K562 (cell line): ENCODE results near the gene OR2V2. TPM values are rescaled to one million over a fixed set of nuclear protein-coding genes. Genes with fewer than 3 reads are reported as not detected.

Source experiments
- ARID3A ChIP-seq: IDR thresholded peaks from 2 replicates; pipeline ENCODE4 v1.6.1; 2012; ENCODE audit warnings: low read depth, low read length, improper control_type of control experiment, borderline replicate concordance
- CXXC5 ChIP-seq: fragments of 250-450 bp; sonication (Bioruptor Pico); IDR thresholded peaks from 2 replicates; pipeline ENCODE4 v1.8.0; 2022; ENCODE audit warnings: inconsistent platforms, mild to moderate bottlenecking, moderate library complexity
- DPF2 ChIP-seq: fragments of 450-650 bp; IDR thresholded peaks from 2 replicates; pipeline ENCODE4 v1.6.1; 2016
- ETS2 ChIP-seq: IDR thresholded peaks from 2 replicates; pipeline ENCODE4 v1.6.1; 2016; ENCODE audit warnings: borderline replicate concordance, missing genetic modification characterization, mild to moderate bottlenecking, moderate library complexity, missing compliant biosample characterization; ENCODE audit not compliant: poor library complexity, severe bottlenecking
- MIER1 ChIP-seq: fragments of 450-650 bp; IDR thresholded peaks from 2 replicates; pipeline ENCODE4 v1.6.1; 2016; ENCODE audit warnings: antibody characterized with exemption, mild to moderate bottlenecking, low read depth
- MTA2 ChIP-seq: fragments of 450-650 bp; IDR thresholded peaks from 2 replicates; pipeline ENCODE4 v1.6.1; 2016; ENCODE audit warnings: low read depth
- MYC ChIP-seq, 2 experiments: fragments of 250-450 bp in 1 of 2; sonication (Bioruptor Pico) in 1 of 2; IDR thresholded peaks; 2 replicates each; pipeline versions ENCODE4 v1.5.1 to v1.6.1; 2012 to 2021; ENCODE audit warnings: low read depth in 2 of 2, borderline replicate concordance in 1 of 2, improper control_type of control experiment in 1 of 2, low read length in 1 of 2, mild to moderate bottlenecking in 1 of 2, moderate library complexity in 1 of 2
- PHF8 ChIP-seq: fragments of 200-600 bp; sonication (generic); IDR thresholded peaks from 2 replicates; pipeline ENCODE4 v1.6.1; 2012; ENCODE audit warnings: mixed run types, mild to moderate bottlenecking, inconsistent platforms, low read length, moderate library complexity, borderline replicate concordance
- RAD21 ChIP-seq, 2 experiments: fragments of 250-450 bp in 1 of 2; fragments of 450-650 bp in 1 of 2; sonication (Bioruptor Pico) in 1 of 2; formaldehyde crosslinking in 1 of 2; IDR thresholded peaks in 1 of 2; conservative IDR thresholded peaks in 1 of 2; 2 replicates each; pipeline versions ENCODE4 v1.4.0 to v1.8.0; 2020 to 2022; ENCODE audit warnings: mild to moderate bottlenecking in 2 of 2, moderate library complexity in 1 of 2
- RBM34 ChIP-seq: fragments of 200-400 bp; formaldehyde crosslinking; IDR thresholded peaks from 2 replicates; pipeline ENCODE4 v1.6.1; 2018; ENCODE audit warnings: low read length, borderline replicate concordance; ENCODE audit not compliant: insufficient read depth
- SMAD1 ChIP-seq: fragments of 150-350 bp; IDR thresholded peaks from 2 replicates; pipeline ENCODE4 v1.6.1; 2014; ENCODE audit warnings: low read length, low read depth; ENCODE audit not compliant: partially characterized antibody
- SNIP1 ChIP-seq: fragments of 450-650 bp; IDR thresholded peaks from 2 replicates; pipeline ENCODE4 v1.7.1; 2017; ENCODE audit warnings: low read depth, mild to moderate bottlenecking
- TEAD2 ChIP-seq: fragments of 450-650 bp; IDR thresholded peaks from 2 replicates; pipeline ENCODE4 v1.6.1; 2016; ENCODE audit warnings: missing genetic modification characterization, control low read depth, missing compliant biosample characterization
- ZNF217 ChIP-seq: sonication (generic); formaldehyde crosslinking; IDR thresholded peaks from 2 replicates; pipeline ENCODE4 v1.8.0; 2022; ENCODE audit warnings: mild to moderate bottlenecking, missing genetic modification reagents
- ZNF263 ChIP-seq: sonication (generic); formaldehyde crosslinking; IDR thresholded peaks from 2 replicates; pipeline ENCODE4 v1.8.0; 2022; ENCODE audit warnings: mild to moderate bottlenecking, missing genetic modification reagents, borderline replicate concordance
- ZNF274 ChIP-seq: IDR thresholded peaks from 2 replicates; pipeline ENCODE4 v1.6.1; 2011; ENCODE audit warnings: low read depth, mild to moderate bottlenecking, low read length, moderate library complexity, borderline replicate concordance
- ZNF324 ChIP-seq: fragments of 250-450 bp; sonication (Bioruptor Pico); IDR thresholded peaks from 2 replicates; pipeline ENCODE4 v1.4.0; 2020; ENCODE audit warnings: mild to moderate bottlenecking
- ZNF395 ChIP-seq: fragments of 200-800 bp; sonication (Bioruptor generic); IDR thresholded peaks from 2 replicates; pipeline ENCODE4 v1.6.1; 2017; ENCODE audit warnings: missing genetic modification characterization, missing compliant biosample characterization
- ZNF444 ChIP-seq: fragments of 250-450 bp; sonication (Bioruptor Pico); IDR thresholded peaks from 2 replicates; pipeline ENCODE4 v1.4.0; 2020; ENCODE audit warnings: mild to moderate bottlenecking, moderate library complexity
- ZNF696 ChIP-seq: fragments of 250-450 bp; sonication (Bioruptor Pico); conservative IDR thresholded peaks from 2 replicates; pipeline ENCODE4 v1.4.0; 2020; ENCODE audit warnings: mild to moderate bottlenecking, moderate library complexity
- polyA plus RNA-seq, 8 experiments: library from polyadenylated mRNA; depleted of rRNA in 4 of 8; stranded (reverse) in 5 of 8; unstranded in 3 of 8; fragments of >200 nt; fragmentation: Nextera tagmentation in 2 of 8; fragmentation: Illumina TruSeq in 1 of 8; extraction: Ambion mirVana in 2 of 8; extraction: Trizol in 1 of 8; gene quantifications; 2 replicates each; pipeline versions ENCODE4 v1.2.1 to v1.2.3, GENCODE V29; 2011 to 2014; ENCODE audit warnings: inconsistent platforms in 1 of 8, missing spikeins in 1 of 8
- total RNA-seq, 7 experiments: library from RNA; depleted of rRNA in 6 of 7; stranded (reverse); fragments of >200 nt in 6 of 7; fragmentation: Illumina TruSeq in 2 of 7; extraction: Trizol in 2 of 7; gene quantifications; 2 replicates each; pipeline versions ENCODE4 v1.2.1 to v1.2.3, GENCODE V29; 2011 to 2021; ENCODE audit warnings: low replicate concordance in 1 of 7

Gene OR2V2
- total and polyA plus RNA-seq, 9 of the 15 experiments (the other 6 are each of a cell fraction or from before 2014, with no cell fraction given), result 0.01 TPM; not detected in 8

GRCh38 chr5:181194489-181195248, 47.3 kb downstream of the OR2V2 start (continued):
- TF ChIP-seq ARID3A (no peak), ZNF395 (CRISPR knock-in tag) (no peak), SNIP1 (no peak), ZNF274 (no peak), ZNF217 (CRISPR knock-in tag) (no peak), TEAD2 (tag) (no peak), CXXC5 (CRISPR knock-in tag) (0 out of 2 replicates have a peak, but pooled peaks have one; percentile 32), RAD21 (CRISPR knock-in tag; conservative IDR thresholded peaks at IDR 0.05 in 1 of 2, IDR thresholded peaks at IDR 0.05 in 1 of 2) (no peak), MIER1 (no peak), MYC (IDR thresholded peaks at IDR 0.05; ENCODE audit: low read depth, low read length) (0 out of 2 replicates have a peak, but pooled peaks have one; percentile 48), MYC (CRISPR knock-in tag; IDR thresholded peaks at IDR 0.05; ENCODE audit: borderline replicate concordance, low read depth) (no peak), DPF2 (no peak), SMAD1 (no peak), MTA2 (no peak), ZNF263 (CRISPR knock-in tag) (peak; percentile 88), ZNF696 (no peak), PHF8 (no peak), ZNF444 (CRISPR knock-in tag) (no peak), ZNF324 (CRISPR knock-in tag) (no peak), RBM34 (no peak), ETS2 (tag) (no peak)
